ENCODE measurements around the gene RPP25. TPM values are rescaled to one million over a fixed set of nuclear protein-coding genes. Genes with fewer than 3 reads are reported as not detected.
A peak's percentile ranks its signal among the peaks of the same experiment; 100 is the strongest.

Gene RPP25
- total and polyA plus RNA-seq, 10 of the 15 experiments (the other 5 are each of a cell fraction or from before 2014, with no cell fraction given): 0.41 to 10.8 (median 4.7) TPM

- TF ChIP-seq ZNF687 (IDR thresholded peaks at IDR 0.05): no peak
- no peak for TF ChIP-seq ZNF24 (IDR thresholded peaks at IDR 0.05)
- TF ChIP-seq ZZZ3 (IDR thresholded peaks at IDR 0.05; ENCODE audit: control insufficient read depth, insufficient read length, low read depth): no peak
- no peak for TF ChIP-seq FOXM1 (IDR thresholded peaks at IDR 0.05; ENCODE audit: low read depth, low read length)
- TF ChIP-seq REST (IDR thresholded peaks at IDR 0.05; ENCODE audit: low read depth, low read length): peak; percentile 85
- TF ChIP-seq NRF1 (conservative IDR thresholded peaks at IDR 0.05; ENCODE audit: low read depth, low read length): no peak
- no peak for TF ChIP-seq BHLHE40 (IDR thresholded peaks at IDR 0.05; ENCODE audit: borderline replicate concordance in 1 of 2, low read depth in 2 of 2, low read length in 1 of 2)
Observed at GRCh38 chr15:74988007-74988800, 31.6 kb upstream of the RPP25 start (continued).

All from GM12878 (cell line).